Stimulated activated CD8-positive, alpha-beta memory T cell treated with anti-CD3 and anti-CD28 coated beads, Interleukin-12 subunit alpha, Interleukin-12 subunit beta, amount 100 ng/mL, for 4 hours (primary cell): Measurements from ENCODE around the gene L3MBTL4.
"Not testable (repeated sequence)": the region's sequence is repeated elsewhere in the genome, so short reads cannot be mapped to it uniquely, and the experiment has no call there.

Source experiments
- DNase-seq: peaks from one replicate; pipeline ENCODE4 v3.0.0-alpha.2; 2020; ENCODE audit warnings: low read depth

The L3MBTL4 gene

GRCh38 chr18:6406075-6406909 lies 8.4 kb downstream of the L3MBTL4 start:
- DNase-seq: no peak

GRCh38 chr18:6405237-6406074 lies 9.3 kb downstream of the L3MBTL4 start:
- DNase-seq: no peak

GRCh38 chr18:6404834-6405233 lies 9.9 kb downstream of the L3MBTL4 start:
- DNase-seq: no peak

- DNase-seq: no peak
Measured at GRCh38 chr18:6401687-6402086, 13.0 kb downstream of the L3MBTL4 start.

GRCh38 chr18:6399776-6400175 lies 14.9 kb downstream of the L3MBTL4 start:
- DNase-seq: no peak

- no peak for DNase-seq
Measured at GRCh38 chr18:6397931-6398566, 16.7 kb downstream of the L3MBTL4 start.

- no peak for DNase-seq
Measured at GRCh38 chr18:6396847-6397246, 17.9 kb downstream of the L3MBTL4 start.

- no peak for DNase-seq
Measured at GRCh38 chr18:6396276-6396675, 18.4 kb downstream of the L3MBTL4 start.

GRCh38 chr18:6389005-6389404 lies 25.7 kb downstream of the L3MBTL4 start:
- DNase-seq: no peak

GRCh38 chr18:6382963-6383362 lies 31.7 kb downstream of the L3MBTL4 start:
- no peak for DNase-seq

- DNase-seq: not testable (repeated sequence)
Measured at GRCh38 chr18:6377473-6377872, 37.2 kb downstream of the L3MBTL4 start.

- DNase-seq: no peak
Measured at GRCh38 chr18:6376433-6377229, 38.1 kb downstream of the L3MBTL4 start.

GRCh38 chr18:6374935-6375529 lies 39.7 kb downstream of the L3MBTL4 start:
- DNase-seq: no peak

- DNase-seq: no peak
Measured at GRCh38 chr18:6374340-6374739, 40.4 kb downstream of the L3MBTL4 start.

GRCh38 chr18:6373187-6373586 lies 41.5 kb downstream of the L3MBTL4 start:
- no peak for DNase-seq

- DNase-seq: no peak
Measured at GRCh38 chr18:6370886-6371635, 43.6 kb downstream of the L3MBTL4 start.

- DNase-seq: no peak
Measured at GRCh38 chr18:6370410-6370809, 44.3 kb downstream of the L3MBTL4 start.

- no peak for DNase-seq
Measured at GRCh38 chr18:6368017-6368416, 46.7 kb downstream of the L3MBTL4 start.

- no peak for DNase-seq
Measured at GRCh38 chr18:6367208-6367607, 47.5 kb downstream of the L3MBTL4 start.

GRCh38 chr18:6366776-6367175 lies 47.9 kb downstream of the L3MBTL4 start:
- DNase-seq: no peak

GRCh38 chr18:6365385-6365784 lies 49.3 kb downstream of the L3MBTL4 start:
- no peak for DNase-seq
